Measurements from ENCODE around the gene OTOP3.
"Not testable (repeated sequence)": the region's sequence is repeated elsewhere in the genome, so short reads cannot be mapped to it uniquely, and the experiment has no call there.

OTOP3 gene

GRCh38 chr17:74935585-74936469 is at the start of gene OTOP3:
Gene OTOP3 (plus strand): TSS chr17:74935898. CDS start chr17:74935922, 24 bp downstream.
- peaks cover 5% of the 10 kb centered on the region for H3K4me1 Mint-ChIP-seq
- DNase-seq (ENCODE audit: low spot score in 2 of 2) (no peak), ATAC-seq (no peak)
- H3K36me3 Mint-ChIP-seq: no peaks in the 10 kb centered on the region
- no peak within 1 kb of the TSS for H3K27ac Mint-ChIP-seq
- no peak within 1 kb of the TSS for H3K4me3 Mint-ChIP-seq
- H3K9me3 Mint-ChIP-seq: no peaks in the 10 kb centered on the region

GRCh38 chr17:74888469-74888868 is 47.2 kb upstream of the OTOP3 start:
- no peak for DNase-seq (ENCODE audit: low spot score in 2 of 2)
- Mint-ChIP-seq H3K4me3 (no peak overlapping the region), H3K9me3 (no peaks in the 10 kb centered on the region), H3K36me3 (no peaks in the 10 kb centered on the region), H3K4me1 (no peaks in the 10 kb centered on the region), H3K27ac (no peak overlapping the region)
- ATAC-seq: no peak

- no peaks in the 10 kb centered on the region for H3K36me3 Mint-ChIP-seq
- no peak overlapping the region for H3K27ac Mint-ChIP-seq
- peaks cover 6% of the 10 kb centered on the region for H3K4me1 Mint-ChIP-seq
- DNase-seq (ENCODE audit: low spot score in 2 of 2): no peak
- H3K9me3 Mint-ChIP-seq: no peaks in the 10 kb centered on the region
- no peak overlapping the region for H3K4me3 Mint-ChIP-seq
- no peak for ATAC-seq
Measured at GRCh38 chr17:74890554-74890953, 45.1 kb upstream of the OTOP3 start.

GRCh38 chr17:74892013-74892841 is 43.5 kb upstream of the OTOP3 start:
- Mint-ChIP-seq H3K36me3 (no peaks in the 10 kb centered on the region), H3K4me1 (peaks cover 6% of the 10 kb centered on the region), H3K9me3 (no peaks in the 10 kb centered on the region), H3K27ac (no peak overlapping the region), H3K4me3 (no peak overlapping the region)
- ATAC-seq: peak; percentile 6
- DNase-seq (ENCODE audit: low spot score in 2 of 2): no peak

- H3K4me3 Mint-ChIP-seq: peak within 1 kb of the TSS; percentile 42
- peaks cover 6% of the 10 kb centered on the region for H3K4me1 Mint-ChIP-seq
- H3K9me3 Mint-ChIP-seq: no peaks in the 10 kb centered on the region
- no peak within 1 kb of the TSS for H3K27ac Mint-ChIP-seq
- DNase-seq (ENCODE audit: low spot score in 2 of 2) (no peak), ATAC-seq (peak; percentile 46)
- H3K36me3 Mint-ChIP-seq: no peaks in the 10 kb centered on the region
Measured at GRCh38 chr17:74892974-74893911, 42.5 kb upstream of the OTOP3 start, which contains the start of gene FADS6. Gene FADS6 (minus strand): TSS chr17:74893633. CDS start chr17:74893595, 38 bp downstream.

- Mint-ChIP-seq H3K27ac (no peak overlapping the region), H3K9me3 (no peaks in the 10 kb centered on the region), H3K4me1 (peaks cover 6% of the 10 kb centered on the region), H3K4me3 (peak overlapping the region; percentile 42), H3K36me3 (no peaks in the 10 kb centered on the region)
- no peak for DNase-seq (ENCODE audit: low spot score in 2 of 2)
- ATAC-seq: no peak
Measured at GRCh38 chr17:74893936-74894671, 41.6 kb upstream of the OTOP3 start.

- ATAC-seq (no peak), DNase-seq (ENCODE audit: low spot score in 2 of 2) (no peak)
- Mint-ChIP-seq H3K4me3 (no peak overlapping the region), H3K27ac (no peak overlapping the region), H3K9me3 (no peaks in the 10 kb centered on the region), H3K36me3 (no peaks in the 10 kb centered on the region), H3K4me1 (peaks cover 6% of the 10 kb centered on the region)
Measured at GRCh38 chr17:74898376-74898946, 37.2 kb upstream of the OTOP3 start.

- DNase-seq (ENCODE audit: low spot score in 2 of 2): no peak
- Mint-ChIP-seq H3K36me3 (no peaks in the 10 kb centered on the region), H3K4me1 (no peaks in the 10 kb centered on the region), H3K4me3 (no peak overlapping the region), H3K27ac (no peak overlapping the region), H3K9me3 (no peaks in the 10 kb centered on the region)
- no peak for ATAC-seq
Measured at GRCh38 chr17:74900208-74900607, 35.5 kb upstream of the OTOP3 start.

GRCh38 chr17:74901353-74902135 is 34.2 kb upstream of the OTOP3 start:
- H3K4me1 Mint-ChIP-seq: no peaks in the 10 kb centered on the region
- H3K36me3 Mint-ChIP-seq: no peaks in the 10 kb centered on the region
- no peak overlapping the region for H3K4me3 Mint-ChIP-seq
- H3K9me3 Mint-ChIP-seq: no peaks in the 10 kb centered on the region
- no peak for DNase-seq (ENCODE audit: low spot score in 2 of 2)
- no peak overlapping the region for H3K27ac Mint-ChIP-seq
- ATAC-seq: no peak

- Mint-ChIP-seq H3K9me3 (no peaks in the 10 kb centered on the region), H3K4me1 (no peaks in the 10 kb centered on the region), H3K36me3 (no peaks in the 10 kb centered on the region), H3K4me3 (no peak overlapping the region), H3K27ac (no peak overlapping the region)
- no peak for ATAC-seq
- no peak for DNase-seq (ENCODE audit: low spot score in 2 of 2)
Measured at GRCh38 chr17:74903034-74903433, 32.7 kb upstream of the OTOP3 start.

- no peaks in the 10 kb centered on the region for H3K4me1 Mint-ChIP-seq
- ATAC-seq (no peak), DNase-seq (ENCODE audit: low spot score in 2 of 2) (no peak)
- no peak overlapping the region for H3K27ac Mint-ChIP-seq
- no peak overlapping the region for H3K4me3 Mint-ChIP-seq
- no peaks in the 10 kb centered on the region for H3K36me3 Mint-ChIP-seq
- H3K9me3 Mint-ChIP-seq: no peaks in the 10 kb centered on the region
Measured at GRCh38 chr17:74903671-74904070, 32.0 kb upstream of the OTOP3 start.

- DNase-seq (ENCODE audit: low spot score in 2 of 2) (no peak), ATAC-seq (peak; percentile 67)
- Mint-ChIP-seq H3K4me3 (no peak overlapping the region), H3K27ac (no peak overlapping the region), H3K36me3 (no peaks in the 10 kb centered on the region), H3K4me1 (no peaks in the 10 kb centered on the region), H3K9me3 (no peaks in the 10 kb centered on the region)
Measured at GRCh38 chr17:74904687-74905409, 30.9 kb upstream of the OTOP3 start.

GRCh38 chr17:74906214-74906793 is 29.4 kb upstream of the OTOP3 start:
- not testable (repeated sequence) for H3K9me3 Mint-ChIP-seq

More at GRCh38 chr17:74906214-74906793, 29.4 kb upstream of the OTOP3 start:
- not testable (repeated sequence) for H3K36me3 Mint-ChIP-seq; ATAC-seq; DNase-seq (ENCODE audit: low spot score in 2 of 2); H3K4me1 Mint-ChIP-seq; H3K4me3 Mint-ChIP-seq; H3K27ac Mint-ChIP-seq
